HG03439 (cell line): ENCODE measurements around the gene LRRC61.

Experiments used
- ATAC-seq: cut with Tn5 transposase; IDR thresholded peaks from one replicate; pipeline ENCODE4 v1.9.1; 2021; ENCODE audit warnings: mild to moderate bottlenecking, moderate library complexity; ENCODE audit not compliant: unreplicated experiment

LRRC61 gene

DNA sequence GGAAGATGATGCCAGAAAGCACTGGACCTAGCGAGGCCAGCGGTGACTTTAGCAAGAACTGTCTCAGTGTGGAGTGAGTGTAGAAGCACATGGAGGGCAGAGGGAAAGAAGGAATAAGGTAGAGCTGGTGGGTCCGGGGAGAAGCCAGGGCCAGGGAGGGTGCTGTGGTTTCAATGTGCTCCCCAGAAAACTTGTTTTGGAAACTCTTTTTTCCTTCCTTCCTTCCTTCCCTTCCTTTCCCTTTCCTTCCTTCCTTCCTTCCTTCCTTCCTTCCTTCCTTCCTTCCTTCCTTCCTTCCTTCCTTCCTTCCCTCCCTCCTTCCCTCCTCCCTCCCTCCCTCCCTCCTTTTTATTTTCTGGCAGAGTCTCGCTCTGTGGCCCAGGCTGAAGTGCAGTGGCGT, 23.8 kb downstream of the LRRC61 start:
- no peak for ATAC-seq

DNA sequence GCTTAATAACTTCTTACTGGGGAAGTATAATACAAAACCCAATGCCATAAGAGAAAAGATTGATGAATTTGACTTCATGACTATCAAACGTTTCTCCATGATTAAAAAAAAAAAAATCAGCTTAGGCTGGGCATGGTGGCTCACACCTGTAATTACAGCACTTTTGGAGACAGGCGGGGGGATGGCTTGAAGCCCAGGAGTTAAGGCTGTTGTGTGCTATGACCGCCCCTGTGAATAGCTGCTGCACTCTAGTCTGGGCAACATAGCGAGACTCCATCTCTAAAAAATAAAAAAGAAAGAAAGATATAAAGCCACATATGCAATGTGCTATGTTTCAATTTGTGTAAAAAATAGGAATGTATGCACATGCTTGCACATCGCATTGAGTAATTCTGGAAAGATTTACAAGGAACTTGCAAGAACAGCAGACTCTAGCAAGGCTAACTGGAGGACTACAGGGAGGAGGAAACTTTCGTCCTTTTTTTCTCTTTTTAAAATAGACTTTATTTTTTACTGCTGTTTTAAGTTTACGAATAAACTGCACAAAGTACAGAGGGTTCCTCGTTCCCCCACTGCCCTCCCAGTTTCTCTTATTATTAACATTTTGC, 28.5 kb downstream of the LRRC61 start:
- no peak for ATAC-seq

DNA sequence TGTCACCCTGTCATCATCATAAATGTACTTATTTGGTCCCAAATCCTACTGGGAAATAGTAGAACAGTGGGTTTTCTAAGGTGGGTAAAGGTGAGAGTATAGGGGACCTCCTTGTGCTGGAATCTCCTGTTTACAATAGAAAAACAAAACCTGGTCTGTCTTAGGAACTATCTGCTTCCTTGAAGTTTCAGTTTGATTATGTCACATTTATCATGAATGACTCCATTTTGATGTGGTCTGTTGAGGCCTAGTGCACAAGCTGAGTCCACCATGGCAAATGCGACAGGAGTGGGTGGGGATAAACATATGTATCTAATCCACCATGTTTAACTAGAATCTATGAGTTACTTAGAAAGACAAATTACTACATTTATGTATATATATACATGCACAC, 32.5 kb downstream of the LRRC61 start:
- ATAC-seq = no peak

DNA sequence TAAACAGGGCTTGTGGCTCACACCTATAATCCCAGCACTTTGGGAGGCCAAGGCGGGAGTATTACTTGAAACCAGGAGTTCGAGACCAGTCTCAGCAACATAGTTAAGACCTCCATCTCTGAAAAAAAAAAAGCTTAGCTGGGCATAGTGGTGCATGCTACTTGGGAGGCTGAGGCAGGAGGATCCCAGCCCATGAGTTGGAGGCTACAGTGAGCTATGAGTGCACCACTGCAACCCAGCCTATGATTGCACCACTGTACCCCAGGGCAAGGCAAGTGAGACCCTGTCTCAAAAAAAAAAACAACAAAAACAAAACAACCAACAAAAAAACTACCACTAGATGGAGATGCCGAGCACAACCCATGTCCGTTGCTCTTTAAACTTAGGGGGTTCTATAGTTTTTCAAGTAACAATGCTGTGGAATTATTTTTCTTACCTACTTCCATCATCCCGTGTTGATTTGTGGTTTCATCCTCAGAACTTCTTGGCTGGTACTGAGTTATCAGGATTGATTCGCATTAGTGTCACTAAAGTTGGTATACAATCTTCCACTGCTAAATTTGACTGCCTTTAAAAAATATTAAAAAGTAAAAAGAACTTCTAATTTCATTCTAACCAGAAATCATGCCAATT, 33.2 kb downstream of the LRRC61 start:
- ATAC-seq = no peak

DNA sequence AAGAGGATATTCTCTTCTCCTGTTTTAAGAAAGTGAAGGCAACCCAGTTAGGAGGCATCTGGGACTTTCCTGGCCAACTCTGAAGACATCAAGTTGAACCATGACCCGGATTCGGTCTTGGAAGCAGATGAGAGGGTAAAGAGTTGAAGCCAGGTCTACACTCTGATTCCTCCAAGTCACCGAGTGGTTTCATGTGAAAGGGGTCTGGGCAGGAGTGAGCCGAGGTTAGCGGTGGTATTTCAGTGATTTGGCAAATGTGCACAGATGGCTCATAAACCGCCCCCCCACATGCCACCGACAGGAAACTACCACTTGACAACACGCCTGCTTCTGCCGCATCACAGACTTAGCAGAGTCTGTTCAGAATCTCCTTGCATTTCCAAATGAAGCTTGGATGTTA, 34.1 kb downstream of the LRRC61 start:
- ATAC-seq = no peak

DNA sequence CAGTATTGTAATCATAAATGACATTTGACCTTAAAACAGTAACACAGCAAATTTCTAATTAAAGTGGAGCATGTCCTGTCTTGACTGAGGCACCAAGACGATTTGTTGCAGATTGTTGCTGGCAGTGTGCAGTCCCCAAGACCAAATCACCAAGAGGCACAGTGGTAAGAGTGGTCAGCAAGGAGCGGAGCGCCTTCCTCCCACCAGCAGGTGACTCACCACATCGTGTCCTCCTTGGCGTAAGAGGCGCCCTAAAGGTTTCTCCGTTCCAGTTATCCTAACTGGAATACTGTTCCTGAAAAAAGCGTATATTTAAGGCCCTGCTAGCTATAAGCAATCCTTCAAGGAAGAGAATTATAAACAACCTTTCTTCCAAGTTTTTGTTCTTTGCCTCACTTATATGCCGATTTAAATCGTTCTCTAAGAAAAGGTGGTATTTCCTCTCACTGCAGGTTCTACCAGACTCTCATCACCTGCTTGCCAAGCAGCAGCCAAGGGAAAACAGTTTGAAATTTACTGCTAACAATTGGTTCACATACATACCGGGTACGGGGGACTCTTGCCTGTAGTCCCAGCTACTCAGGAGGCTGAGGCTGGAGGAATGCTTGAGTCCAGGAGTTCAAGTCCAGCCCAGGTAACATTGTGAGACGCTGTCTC, 34.7 kb downstream of the LRRC61 start:
- ATAC-seq = no peak

DNA sequence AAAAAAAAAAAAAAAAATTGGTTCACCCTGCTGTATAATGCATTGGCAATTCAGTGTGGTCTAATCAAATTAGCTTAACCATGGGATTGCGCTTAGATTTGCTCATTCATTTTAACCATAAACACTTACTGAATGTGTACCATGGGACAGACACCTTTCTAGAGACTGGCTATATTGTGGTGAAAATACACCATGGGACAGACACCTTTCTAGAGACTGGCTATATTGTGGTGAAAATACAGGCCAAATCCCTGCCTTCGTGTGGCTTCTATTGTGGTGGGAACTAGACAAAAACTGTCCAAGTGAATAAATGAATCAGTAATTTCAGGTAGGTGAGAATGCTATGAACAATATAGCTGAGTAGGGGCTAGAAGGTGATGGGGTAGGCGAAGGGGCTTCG, 35.3 kb downstream of the LRRC61 start:
- ATAC-seq = no peak

DNA sequence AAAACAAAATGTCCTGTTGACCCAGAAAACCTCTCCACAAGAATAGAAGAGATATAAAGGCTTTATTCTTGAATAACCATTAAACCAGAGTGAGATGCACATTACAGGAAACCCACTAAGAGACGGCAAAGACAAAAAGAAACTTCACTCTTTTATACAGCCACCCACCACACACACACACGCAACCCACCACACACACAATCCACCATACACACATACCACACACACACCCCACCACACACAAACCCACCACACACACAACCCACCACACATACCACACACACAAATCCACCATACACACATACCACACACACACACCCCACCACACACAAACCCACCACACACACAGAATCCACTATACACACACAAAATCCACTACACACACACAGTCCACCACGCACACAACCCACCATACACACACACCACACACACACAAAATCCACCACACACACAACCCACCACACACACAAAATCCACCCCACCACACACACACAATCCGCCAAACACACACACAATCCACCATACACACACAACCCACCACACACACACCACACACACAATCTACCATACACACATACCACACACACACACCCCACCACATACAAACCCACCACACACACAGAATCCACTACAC, 36.0 kb downstream of the LRRC61 start:
- ATAC-seq = no peak

DNA sequence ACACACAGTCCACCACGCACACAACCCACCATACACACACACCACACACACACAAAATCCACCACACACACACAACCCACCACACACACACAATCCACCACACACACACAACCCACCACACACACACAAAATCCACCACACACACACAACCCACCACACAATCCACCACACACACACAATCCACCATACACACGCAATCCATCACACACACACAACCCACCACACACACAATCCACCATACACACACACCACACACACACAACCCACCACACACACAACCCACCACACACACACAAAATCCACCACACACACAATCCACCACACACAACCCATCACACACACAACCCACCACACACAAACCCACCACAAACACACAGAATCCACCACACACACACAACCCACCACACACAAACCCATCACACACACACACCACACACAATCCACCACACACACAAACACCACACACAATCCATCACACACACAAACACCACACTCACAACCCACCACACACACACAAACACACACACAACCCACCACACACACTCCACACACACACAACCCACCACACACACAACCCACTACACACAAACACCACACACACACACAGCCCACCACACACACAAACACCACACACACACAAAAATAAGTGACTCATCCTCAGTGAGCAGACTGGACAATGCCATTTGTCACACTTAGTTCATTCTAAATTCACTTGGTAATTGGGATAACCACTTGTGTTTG, 36.6 kb downstream of the LRRC61 start:
- no peak for ATAC-seq

DNA sequence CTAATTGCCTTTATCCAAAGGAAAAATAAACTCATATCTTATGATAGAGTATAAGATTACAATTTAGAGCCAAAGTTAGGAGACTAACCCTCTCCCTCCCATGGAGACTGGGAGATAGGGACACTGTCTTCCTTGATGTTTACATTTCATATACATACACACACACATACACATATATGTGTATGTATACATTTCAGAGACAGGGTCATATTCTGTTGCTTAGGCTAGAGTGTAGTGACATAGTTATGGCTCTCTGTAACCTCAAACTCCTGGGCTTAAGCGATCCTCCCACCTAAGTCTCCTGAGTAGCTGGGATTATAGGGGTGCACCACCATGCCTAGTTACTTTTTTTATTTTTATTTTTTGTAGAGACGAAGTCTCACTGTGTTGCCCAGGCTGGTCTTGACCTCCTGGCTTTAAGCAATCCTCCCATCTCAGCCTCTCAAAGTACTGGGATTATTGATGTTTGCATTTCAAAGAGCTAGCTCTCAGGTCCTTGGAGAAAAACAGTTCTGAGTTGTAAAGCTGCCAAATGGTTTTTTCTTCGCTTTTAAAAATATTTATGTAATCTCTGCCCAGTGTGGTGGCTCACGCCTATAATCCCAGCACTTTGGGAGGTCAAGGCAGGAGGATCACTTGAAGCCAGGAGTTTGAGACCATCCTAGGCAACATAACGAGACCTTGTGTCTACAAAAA, 37.4 kb downstream of the LRRC61 start:
- ATAC-seq = no peak

DNA sequence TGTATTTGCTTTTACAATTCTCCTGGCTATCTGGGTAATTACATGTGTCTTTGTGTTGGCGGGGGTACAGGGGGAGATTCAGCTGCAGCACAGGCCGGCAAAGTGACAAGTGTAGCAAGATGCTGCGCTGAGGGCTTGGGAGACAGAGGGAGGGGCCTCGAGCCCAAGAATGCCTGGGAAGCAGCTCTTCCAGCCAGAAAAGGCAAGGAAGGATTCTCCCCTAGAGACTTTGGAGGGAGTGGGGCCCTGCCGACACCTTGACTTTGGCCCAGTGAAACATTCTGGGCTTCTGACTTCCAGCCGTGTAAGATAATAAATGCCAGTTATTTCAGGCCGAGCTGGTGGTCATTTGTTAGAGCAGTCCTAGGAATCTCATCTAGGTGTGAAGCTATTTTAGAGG, 38.2 kb downstream of the LRRC61 start:
- ATAC-seq = no peak

DNA sequence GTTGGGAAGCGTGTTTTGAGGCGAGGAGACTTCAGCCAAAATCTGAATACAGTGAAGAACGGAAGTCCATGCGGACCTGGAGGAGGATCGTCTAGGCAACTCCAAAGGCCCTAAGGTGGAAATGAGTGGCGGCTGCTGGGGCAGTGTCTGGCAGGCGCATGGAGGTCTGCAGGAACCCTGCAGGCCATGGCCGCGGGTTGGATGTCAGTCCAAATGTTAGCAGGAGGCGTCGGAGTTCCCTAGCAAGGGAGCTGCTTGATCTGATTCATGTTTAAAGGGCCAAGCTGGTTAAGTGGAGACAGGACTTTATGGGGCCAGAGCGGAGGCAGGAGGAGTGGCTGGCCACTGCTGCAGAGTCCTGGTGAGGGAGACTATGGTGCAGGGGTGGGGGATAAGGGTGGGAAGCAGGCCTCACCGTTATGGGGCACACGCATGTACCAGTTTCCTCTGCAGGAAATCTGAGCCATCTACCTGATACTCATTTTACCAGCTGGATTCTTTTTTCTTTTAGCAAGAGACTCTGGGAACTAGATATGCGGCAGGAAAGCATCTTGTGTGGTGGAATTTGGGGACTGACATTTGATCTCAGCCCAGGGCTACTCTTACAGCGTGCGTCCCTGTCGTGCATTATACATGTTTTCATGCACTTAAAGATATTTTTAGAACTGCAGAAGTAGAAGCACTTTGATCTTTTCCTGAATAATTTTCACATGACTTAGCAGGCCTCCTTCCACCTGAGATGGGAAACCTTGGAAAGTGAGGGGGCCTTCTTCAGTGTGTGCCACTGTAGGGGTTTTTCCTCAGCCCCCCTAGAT, 38.9 kb downstream of the LRRC61 start:
- no peak for ATAC-seq

DNA sequence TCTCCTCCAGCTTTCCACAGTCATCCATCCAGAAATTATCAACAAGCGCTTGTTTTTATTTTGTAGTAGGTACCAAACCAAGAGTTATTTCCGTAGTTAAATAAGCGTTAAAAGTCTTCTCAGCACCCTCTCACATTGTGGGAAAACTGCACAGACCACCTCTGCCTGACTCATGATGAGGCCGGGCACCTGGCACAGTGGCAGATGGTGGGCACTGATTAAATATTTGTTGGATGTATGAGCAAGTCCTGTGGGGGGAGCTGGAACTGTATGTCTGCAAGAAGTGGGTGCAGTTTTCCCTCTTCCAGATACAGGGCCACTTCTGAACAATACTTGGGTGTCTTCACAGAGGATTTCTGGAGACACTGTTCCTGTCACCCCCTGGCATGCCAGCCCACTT, 40.2 kb downstream of the LRRC61 start:
- ATAC-seq = no peak

DNA sequence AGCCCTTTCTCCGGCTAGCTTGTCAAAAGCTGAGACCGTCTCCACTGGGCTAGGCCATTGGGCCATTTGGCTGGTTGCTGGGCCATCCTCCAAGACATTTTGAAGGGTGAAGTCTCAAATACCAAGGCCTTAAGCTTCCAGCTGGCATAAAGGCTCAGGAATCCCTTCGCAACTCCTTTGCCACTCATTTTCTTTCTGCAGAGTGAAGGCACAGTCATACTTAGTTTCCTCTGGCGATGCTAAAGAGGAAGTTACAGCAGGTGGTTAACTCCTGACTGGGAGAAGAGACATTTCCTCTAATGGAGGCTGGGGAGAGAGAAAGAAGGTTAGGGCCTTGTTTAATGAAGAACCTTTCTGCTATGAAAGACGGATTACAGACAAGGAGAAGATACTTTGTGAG, 40.7 kb downstream of the LRRC61 start:
- no peak for ATAC-seq

DNA sequence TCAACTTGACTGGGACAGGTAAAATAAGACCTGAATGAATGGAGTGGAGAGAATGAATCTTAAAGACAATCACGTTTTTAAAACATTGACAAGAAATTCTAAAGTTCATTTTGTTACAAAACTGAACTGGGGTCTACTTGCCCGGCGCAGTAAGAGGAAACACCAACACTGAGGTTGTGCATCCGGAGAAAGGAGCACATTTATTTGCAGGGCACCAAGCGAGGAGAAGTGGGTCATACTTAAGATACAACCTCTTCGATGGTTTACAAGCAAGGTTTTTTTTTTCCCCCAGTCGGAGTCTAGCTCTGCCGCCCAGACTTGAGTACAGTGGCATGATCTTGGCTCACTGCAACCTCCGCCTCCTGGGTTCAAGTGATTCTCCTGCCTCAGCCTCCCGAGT, 42.0 kb downstream of the LRRC61 start:
- no peak for ATAC-seq

DNA sequence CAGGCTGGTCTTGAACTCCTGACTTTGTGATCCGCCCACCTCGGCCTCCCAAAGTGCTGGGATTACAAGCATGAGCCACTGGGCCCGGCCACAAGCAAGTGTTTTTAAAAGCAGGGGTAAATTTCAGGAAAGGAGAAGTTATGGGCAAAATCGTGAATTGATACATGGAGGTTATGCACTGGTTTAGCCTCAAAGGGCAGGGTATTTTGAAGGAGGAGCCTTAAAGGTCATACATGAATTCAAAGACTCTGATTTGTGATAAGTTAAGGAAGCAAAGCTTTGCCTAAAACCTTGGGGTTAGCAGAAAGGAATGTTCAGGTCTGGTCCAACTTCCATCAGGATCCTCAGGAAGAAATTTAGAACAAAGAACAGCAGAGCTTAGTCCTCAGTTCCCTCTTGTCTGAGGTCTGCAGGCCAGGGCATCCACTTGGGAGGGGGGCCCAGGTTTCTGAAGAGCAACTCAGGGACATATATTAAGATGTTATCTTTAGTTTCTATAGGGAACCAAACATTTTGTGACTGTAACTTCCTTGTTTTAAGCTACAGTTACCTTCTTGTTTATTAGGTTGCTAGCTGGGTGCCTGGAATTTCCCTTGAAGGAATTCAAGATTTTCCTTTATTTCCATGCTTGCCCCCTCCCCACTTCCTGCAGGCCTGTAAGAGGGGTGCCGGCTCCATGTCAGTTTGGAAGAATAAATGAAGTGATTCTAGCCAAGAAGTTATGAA, 42.7 kb downstream of the LRRC61 start:
- ATAC-seq = no peak

DNA sequence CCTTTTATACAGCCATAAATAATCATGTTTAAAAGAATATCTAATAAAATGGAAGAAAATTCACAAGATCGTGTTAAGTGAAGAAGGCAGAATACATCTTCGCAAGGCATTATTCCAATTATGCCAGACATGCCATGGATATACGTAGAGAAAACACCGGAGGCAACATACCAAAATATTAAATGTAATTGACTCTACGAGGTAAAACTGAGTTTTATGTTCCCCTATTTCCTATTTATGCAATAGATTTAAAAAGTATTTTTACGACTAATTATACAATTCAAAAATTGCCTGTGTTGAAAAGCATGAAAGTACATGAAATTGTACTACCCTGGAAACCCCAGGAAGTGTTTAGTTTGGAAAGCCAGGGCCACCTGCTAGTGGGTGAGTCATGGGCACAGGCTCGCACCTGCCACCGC, 44.5 kb downstream of the LRRC61 start:
- ATAC-seq = no peak

DNA sequence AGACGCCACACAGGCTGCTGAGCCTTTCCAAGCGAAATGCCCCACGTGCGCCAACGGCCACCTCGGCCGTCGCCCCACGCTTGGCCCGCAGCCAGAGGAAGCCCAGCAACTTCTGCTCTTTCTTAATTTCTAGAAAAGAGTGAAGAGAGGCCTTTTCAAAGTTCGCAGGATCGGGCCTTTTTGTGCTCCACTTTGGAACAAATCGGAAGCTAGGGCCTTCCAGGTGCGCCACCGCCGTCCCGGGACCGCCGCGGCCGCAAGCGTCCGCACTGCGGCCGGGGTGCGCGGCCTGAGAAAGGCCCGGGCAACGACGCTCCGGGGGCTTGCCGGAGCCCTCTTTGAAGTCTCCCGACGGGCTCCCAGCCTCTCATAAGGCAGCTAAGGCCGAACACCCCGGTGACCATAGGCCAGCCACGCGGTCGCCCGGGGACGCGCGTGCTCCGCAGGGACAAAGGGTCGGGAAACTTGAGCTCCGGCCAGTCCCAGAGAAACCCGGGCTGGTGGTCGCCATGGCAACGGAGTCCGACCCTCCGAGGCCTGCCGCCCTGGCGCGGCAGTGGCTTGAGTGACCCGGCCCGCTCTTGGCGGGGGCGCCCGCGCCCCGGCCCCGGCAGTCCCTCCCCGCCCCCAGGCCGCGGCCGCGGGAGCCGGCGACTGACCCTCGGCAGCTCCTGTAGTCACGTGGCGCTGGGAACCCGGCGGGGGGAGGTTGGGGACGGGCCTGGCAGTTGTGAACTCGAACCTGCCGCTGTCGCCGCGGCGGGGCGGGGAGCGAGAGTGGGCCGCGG, 45.1 kb downstream of the LRRC61 start, which contains the start of gene REPIN1:
Gene REPIN1 (plus strand): TSS at position 727 of the 788 bp plus-strand sequence. CDS start 890 bp downstream, outside the sequence.
- ATAC-seq = peak; percentile 54
